Thoracic aorta (tissue), 2 donors: ENCODE data around the gene MGLL. TPM values are rescaled to one million over a fixed set of nuclear protein-coding genes. Genes with fewer than 3 reads are reported as not detected.

Experiments
- ATAC-seq: fragments of 150-250 bp; one replicate; pipeline ENCODE4 v1.8.0; 2017; ENCODE audit warnings: low read depth; ENCODE audit not compliant: insufficient number of reproducible peaks, low FRiP score
- DNase-seq: peaks from one replicate; pipeline ENCODE4 v3.0.0-alpha.2; 2020; ENCODE audit warnings: low spot score
- H3K27ac ChIP-seq, 2 donors: fragments of 200-600 bp; sonication (generic); 1 replicate in 1 of 2; 2 replicates in 1 of 2; pipeline ENCODE4 v1.5.1; 2016; ENCODE audit warnings: mild to moderate bottlenecking in 2 of 2, moderate library complexity in 2 of 2
- H3K27me3 ChIP-seq: fragments of 200-600 bp; sonication (generic); replicated peaks from 2 replicates; pipeline ENCODE4 v1.6.0; 2016; ENCODE audit warnings: mild to moderate bottlenecking; ENCODE audit not compliant: insufficient read depth
- H3K36me3 ChIP-seq: fragments of 200-600 bp; sonication (generic); one replicate; pipeline ENCODE4 v1.5.1; 2016
- H3K4me1 ChIP-seq, 2 donors: fragments of 200-600 bp; sonication (generic); 1 replicate in 1 of 2; 2 replicates in 1 of 2; pipeline versions ENCODE4 v1.5.1 to v1.6.0; 2016; ENCODE audit warnings: low read depth in 2 of 2, mild to moderate bottlenecking in 1 of 2; ENCODE audit not compliant: control insufficient read depth in 1 of 2
- H3K4me3 ChIP-seq: fragments of 200-600 bp; sonication (generic); 2 replicates; pipeline ENCODE4 v1.5.1; 2016; ENCODE audit warnings: mild to moderate bottlenecking
- H3K9me3 ChIP-seq: fragments of 200-600 bp; sonication (generic); 2 replicates; pipeline ENCODE4 v1.5.1; 2016
- total RNA-seq, 2 donors: library from RNA; depleted of rRNA; stranded (reverse); fragments of >200 nt; gene quantifications; one replicate each; pipeline versions ENCODE4 v1.1.0 to v1.2.3, GENCODE V29; 2016
- TF ChIP-seq, protein P1 (sequence below): fragments of 200-600 bp; sonication (generic); IDR thresholded peaks from one replicate; pipeline ENCODE4 v1.5.1; 2019; ENCODE audit warnings: antibody characterized with exemption

The MGLL gene
- total RNA-seq, 2 donors from 2014 or later: 57.6 to 71.8 TPM

DNA sequence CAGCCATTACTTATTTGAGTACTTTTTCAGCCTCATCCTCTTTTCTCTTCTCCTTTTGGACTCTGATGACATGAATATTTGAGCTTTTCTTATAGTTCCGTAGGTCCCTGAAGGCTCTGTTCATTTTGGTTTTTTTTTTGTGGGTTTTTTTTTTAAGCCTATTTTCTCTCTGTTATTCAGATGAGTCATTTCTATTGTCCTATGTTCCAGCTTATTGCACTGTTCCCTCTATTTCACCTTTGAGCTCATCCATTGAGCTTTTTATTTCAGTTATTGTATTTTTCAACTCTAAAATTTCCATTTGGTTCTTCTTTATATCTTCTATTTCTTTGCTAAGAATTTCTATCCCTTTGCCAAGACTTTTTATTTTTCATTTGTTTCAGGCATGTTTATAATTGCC, 7.2 kb upstream of the MGLL start:
- peaks cover 14% of the 10 kb centered on the region for H3K9me3 ChIP-seq
- no peak for DNase-seq
- H3K27ac ChIP-seq: no peak overlapping the region
- ATAC-seq: no peak
- H3K27me3 ChIP-seq: no peaks in the 10 kb centered on the region
- H3K4me3 ChIP-seq: no peak overlapping the region
- H3K36me3 ChIP-seq: no peaks in the 10 kb centered on the region
- TF ChIP-seq, protein P1, sequence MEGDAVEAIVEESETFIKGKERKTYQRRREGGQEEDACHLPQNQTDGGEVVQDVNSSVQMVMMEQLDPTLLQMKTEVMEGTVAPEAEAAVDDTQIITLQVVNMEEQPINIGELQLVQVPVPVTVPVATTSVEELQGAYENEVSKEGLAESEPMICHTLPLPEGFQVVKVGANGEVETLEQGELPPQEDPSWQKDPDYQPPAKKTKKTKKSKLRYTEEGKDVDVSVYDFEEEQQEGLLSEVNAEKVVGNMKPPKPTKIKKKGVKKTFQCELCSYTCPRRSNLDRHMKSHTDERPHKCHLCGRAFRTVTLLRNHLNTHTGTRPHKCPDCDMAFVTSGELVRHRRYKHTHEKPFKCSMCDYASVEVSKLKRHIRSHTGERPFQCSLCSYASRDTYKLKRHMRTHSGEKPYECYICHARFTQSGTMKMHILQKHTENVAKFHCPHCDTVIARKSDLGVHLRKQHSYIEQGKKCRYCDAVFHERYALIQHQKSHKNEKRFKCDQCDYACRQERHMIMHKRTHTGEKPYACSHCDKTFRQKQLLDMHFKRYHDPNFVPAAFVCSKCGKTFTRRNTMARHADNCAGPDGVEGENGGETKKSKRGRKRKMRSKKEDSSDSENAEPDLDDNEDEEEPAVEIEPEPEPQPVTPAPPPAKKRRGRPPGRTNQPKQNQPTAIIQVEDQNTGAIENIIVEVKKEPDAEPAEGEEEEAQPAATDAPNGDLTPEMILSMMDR: no peak
- H3K4me1 ChIP-seq: no peaks in the 10 kb centered on the region

DNA sequence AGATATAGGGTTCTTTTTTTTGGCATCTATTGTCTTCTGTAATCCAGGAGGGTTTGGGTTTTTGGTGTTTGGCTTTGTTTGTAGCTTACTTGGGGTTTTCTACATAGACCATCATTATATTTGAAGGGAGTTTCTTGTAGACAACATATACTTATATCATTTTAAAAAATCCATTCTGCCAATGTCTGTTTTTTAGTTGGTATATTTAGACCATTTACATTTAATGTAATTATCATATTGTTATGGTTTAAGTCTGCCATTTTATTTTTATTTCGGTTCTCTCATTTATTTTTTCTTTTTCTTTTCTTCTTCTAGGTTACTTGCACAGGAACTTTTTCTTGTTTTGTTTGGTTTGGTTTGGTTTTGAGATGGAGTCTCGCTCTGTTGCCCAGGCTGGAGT, 5.5 kb upstream of the MGLL start:
- H3K9me3 ChIP-seq: peaks cover 14% of the 10 kb centered on the region
- ATAC-seq: no peak
- DNase-seq: no peak
- peaks cover 0 to 6% of the 10 kb centered on the region in 2 donors for H3K4me1 ChIP-seq
- no peaks in the 10 kb centered on the region for H3K36me3 ChIP-seq
- TF ChIP-seq, protein P1: no peak
- no peak overlapping the region for H3K27ac ChIP-seq
- H3K27me3 ChIP-seq: no peaks in the 10 kb centered on the region
- H3K4me3 ChIP-seq: no peak overlapping the region

DNA sequence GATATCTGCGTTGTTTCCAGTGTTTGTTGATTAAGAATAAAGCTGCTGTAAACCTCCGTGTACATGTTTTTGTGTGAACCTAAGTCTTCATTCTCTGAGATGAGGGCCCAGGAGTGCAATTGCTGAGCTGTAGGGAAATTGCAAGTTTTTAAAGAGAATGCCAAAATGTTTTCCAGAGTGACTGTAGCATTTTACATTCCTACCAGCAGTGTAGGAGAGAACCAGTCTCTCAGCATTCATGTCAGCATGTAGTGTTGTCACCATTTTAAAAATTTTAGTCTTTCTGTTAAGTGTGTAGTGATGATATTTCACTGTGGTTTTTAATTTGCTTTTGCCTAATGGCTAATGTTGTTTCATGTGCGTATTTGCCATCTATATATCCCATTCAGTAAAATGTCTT, 3.4 kb upstream of the MGLL start:
- no peak overlapping the region for H3K27ac ChIP-seq
- peaks cover 2 to 18% of the 10 kb centered on the region in 2 donors for H3K4me1 ChIP-seq
- DNase-seq: no peak
- H3K27me3 ChIP-seq: no peaks in the 10 kb centered on the region
- no peak overlapping the region for H3K4me3 ChIP-seq
- peaks cover 14% of the 10 kb centered on the region for H3K9me3 ChIP-seq
- TF ChIP-seq, protein P1: peak; percentile 8
- ATAC-seq: no peak
- no peaks in the 10 kb centered on the region for H3K36me3 ChIP-seq

DNA sequence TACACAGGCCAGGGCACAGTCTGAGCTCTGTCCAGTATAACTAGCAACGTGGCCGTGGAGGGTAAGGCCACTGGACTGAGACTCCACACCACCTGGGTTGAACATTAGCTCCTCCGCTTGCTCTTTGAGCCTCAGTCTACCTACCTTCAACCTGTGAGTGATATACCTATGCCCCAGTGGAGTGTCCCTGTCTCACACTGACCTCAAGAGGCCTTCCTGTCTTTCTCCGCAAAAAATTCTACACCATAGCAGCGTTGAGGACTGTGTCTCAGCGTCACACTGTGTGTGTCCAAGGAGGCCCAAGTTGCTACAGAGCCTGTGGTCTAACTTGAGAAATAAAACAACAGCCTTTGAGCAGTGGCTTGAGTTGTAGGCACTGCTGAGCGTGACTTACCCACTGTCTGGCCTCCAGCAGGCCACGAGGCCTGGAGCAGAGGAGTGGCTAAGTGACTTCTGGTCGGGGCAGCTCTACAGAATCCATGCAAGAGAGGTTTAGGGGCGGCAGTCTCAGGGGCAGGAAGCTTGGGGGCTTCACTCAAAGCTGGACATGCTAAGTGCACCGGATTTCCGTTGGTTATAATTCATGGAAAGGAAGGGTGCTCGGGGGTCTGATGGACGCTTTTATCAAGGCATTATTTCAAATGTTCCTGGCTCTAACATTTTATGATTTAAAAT, 2.0 kb upstream of the MGLL start:
- H3K4me1 ChIP-seq: peaks cover 3 to 33% of the 10 kb centered on the region in 2 donors
- TF ChIP-seq, protein P1: no peak
- no peak overlapping the region for H3K4me3 ChIP-seq
- no peaks in the 10 kb centered on the region for H3K36me3 ChIP-seq
- ATAC-seq (no peak), DNase-seq (no peak)
- H3K27me3 ChIP-seq: no peaks in the 10 kb centered on the region
- no peak overlapping the region for H3K27ac ChIP-seq
- peaks cover 4% of the 10 kb centered on the region for H3K9me3 ChIP-seq

DNA sequence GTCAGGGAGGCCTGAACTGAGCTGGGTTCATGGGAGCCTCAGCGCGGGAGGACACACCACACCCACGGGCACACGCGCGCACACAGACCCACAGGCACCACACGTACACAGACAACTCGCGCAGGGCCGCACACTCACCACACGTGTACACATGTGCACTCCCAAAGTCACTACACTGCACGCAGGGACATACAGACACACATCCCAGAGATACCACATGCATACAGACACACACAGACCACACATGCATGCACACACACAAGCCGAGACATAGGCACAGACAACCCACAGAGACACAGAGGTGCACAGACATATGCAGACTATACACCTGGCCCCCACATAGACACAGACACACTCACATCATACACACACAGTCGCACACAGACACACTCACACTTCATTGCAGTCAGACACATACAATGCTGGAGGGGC, 1.1 kb upstream of the MGLL start:
- peak overlapping the region; percentile 97 for H3K4me3 ChIP-seq
- no peaks in the 10 kb centered on the region for H3K36me3 ChIP-seq
- TF ChIP-seq, protein P1: peak; percentile 33
- no peak for ATAC-seq
- no peaks in the 10 kb centered on the region for H3K27me3 ChIP-seq
- peaks cover 3 to 37% of the 10 kb centered on the region in 2 donors for H3K4me1 ChIP-seq
- no peak for DNase-seq
- no peak overlapping the region for H3K27ac ChIP-seq
- H3K9me3 ChIP-seq: no peaks in the 10 kb centered on the region
